HPDE6-E6E7 (cell line): ENCODE data around the gene STPG2.

ENCODE experiments used
- DNase-seq: peaks from one replicate; pipeline ENCODE4 v3.0.0; 2011; ENCODE audit warnings: missing footprints; ENCODE audit errors: extremely low spot score

Gene STPG2

DNA sequence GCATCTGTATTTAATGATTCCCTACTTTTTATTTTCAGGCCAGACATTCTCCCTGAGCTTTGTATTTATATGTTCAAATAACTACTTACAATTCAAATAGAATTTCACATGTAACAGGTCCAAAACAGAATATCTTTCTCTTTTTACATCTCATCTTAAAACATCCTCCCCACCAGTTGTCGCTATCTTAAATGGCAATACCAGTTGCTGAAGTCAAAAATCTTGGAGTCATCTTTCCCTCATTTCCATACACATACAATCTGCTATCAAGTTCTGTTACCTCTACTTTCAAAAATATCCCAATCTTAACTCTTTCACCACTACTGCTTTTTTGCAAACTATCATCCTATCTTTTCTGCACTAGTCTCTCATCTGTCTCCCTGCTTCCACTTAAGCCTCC is 330.5 kb downstream of the STPG2 start:
- DNase-seq, result no peak

DNA sequence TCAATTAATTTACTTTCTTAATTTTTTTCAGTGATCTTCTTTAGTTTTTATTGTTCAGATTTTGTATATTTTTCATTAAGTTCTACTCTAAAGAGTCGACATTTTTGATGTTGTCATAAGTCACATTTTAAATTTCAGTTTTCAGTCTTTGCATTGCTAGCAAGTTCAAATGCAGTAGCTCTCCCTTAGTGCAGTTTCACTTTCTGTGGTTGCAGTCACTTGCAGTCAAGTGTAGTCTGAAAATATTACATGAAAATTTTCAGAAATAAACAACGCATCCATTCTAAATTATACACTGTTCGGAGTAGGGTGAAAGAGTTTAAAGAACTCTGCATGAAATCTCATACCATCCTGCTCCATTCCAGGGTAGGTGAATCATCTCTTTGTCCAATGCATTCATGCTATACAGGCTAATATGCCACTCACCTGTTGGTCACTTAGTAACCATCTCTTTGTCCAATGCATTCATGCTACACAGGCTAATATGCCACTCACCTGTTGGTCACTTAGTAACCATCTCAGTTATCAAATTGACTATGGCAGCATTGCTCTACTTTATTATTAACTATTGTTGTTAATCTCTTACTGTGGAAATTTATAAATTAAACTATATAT is 356.9 kb downstream of the STPG2 start:
- DNase-seq, result peak; percentile 1

DNA sequence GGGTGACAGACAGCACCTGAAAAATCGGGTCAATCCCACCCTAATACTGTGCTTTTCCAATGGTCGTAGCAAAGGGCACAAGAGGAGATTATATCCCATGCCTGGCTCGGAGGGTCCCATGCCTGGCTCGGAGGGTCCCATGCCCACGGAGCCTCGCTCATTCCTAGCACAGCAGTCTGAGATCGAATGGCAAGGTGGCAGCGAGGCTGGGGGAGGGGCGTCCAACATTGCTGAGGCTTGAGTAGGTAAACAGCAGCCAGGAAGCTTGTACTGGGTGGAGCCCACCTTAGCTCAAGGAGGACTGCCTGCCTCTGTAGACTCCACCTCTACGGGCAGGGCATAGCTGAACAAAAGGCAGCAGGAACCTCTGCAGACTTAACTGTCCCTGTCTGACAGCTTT is 365.1 kb downstream of the STPG2 start:
- DNase-seq, result no peak

DNA sequence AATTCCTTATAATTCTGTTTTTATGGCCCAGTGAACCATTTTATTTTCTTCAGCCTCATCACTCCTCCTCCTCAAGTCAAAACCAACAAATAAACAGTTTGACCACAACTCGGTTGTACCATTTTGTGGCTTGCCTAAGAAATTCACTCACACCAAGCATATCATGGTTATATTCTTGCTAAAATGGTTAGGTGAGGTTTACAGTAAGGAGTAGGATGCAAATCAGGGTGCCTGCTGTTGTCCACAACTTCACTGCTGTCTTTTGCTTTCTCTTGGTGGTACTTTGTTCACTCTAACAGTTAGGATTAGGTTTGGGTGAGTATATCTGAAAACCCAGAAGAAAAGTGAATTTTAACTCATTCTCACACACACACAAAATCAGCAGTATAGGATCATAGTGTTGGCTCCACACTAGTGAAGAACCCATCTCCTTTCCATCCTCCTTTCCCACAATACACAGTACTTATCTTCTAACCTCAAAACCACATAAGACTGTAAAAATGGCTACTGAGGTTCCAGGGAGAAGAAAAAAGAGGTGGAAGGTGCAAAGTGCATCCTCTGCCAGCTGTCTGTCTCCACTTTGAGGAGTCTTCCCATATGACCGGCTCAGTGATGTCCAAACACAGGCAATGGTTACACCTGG is 368.8 kb downstream of the STPG2 start:
- DNase-seq, result no peak

DNA sequence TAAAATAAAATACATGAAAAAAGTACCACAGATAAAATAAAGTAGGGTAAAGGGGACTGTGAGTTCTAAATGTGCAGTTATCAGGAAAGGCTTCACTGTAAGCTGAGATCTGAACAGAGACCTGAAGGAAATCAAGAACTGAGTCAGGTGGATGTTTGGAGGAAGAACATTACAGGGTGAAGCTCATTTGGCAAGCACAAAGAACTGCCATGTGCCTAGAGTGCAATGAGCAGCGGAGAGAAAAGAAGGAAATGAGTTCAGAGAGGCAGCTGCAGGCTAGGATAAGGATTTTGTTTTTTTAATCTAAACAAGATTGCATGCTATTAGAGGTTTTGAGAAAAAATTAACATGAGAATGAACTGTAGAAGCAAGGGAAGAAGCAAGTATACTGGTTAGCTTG is 373.1 kb downstream of the STPG2 start:
- DNase-seq, result no peak

DNA sequence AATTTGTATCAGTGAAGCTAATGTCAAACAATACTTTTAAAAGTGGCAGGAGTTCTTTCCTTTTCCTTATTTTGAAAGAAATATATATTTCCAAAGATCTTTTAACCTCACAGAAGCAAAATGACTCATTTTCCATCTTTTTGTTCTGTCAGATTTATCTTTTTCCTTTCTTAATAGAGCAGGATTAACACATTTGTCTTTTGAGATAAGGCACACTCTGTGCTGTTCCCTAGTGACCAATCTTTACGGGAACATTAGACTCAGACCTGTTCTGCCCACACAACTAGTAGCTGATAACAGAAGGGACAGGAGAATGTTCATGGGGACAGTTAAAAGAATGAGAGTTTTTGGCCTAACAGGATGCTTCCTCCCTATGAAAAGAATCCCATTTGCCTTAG is 381.2 kb downstream of the STPG2 start:
- no peak for DNase-seq

DNA sequence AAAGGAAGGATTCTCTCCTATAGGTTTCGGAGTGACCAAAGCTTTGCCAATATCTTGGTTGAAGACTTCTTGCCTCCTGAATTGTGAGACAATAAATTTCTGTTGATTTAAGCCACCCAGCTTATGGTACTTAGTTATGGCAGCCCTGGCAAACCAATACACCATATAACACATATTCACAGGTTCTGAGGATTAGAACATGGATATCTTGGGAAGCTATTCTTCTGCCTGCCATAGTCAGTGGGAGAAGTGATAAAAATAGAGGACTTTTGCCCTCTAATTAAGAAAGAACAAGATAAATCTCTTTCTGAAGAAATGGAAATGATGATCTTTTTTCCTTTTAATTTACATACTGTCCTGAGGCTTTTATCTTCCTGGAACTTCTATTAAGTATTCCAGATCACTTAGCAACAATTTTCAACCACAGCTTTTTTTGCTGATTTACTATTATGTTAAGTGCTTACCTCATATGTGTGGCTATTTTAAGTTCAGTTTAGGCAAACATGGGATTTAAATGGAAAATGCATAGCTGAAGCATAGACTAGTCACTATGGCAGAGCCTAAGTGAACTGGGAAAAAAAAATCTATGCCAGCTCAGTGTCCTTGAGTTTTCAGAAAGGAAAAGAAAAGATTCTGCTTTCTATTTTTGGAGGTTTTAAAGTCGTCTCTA is 381.7 kb downstream of the STPG2 start:
- no peak for DNase-seq

DNA sequence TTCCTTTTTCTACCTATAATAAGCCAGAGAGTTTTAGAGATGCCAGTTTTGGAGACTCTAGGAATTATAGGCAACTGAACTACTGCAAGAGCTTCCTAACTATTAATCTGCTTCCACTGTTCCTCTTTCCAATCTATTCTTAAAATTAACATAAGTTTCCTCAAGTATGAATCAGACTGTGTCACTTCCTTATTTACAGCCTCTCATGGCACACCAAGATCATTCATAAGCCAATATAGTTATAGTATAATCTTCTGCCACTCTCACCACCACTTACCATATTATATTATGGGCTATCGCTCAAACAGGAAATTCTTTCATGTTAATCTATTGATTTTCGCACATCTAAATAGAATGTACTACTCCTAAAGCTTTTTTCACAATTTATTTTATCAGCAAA is 383.5 kb downstream of the STPG2 start:
- DNase-seq, result no peak

DNA sequence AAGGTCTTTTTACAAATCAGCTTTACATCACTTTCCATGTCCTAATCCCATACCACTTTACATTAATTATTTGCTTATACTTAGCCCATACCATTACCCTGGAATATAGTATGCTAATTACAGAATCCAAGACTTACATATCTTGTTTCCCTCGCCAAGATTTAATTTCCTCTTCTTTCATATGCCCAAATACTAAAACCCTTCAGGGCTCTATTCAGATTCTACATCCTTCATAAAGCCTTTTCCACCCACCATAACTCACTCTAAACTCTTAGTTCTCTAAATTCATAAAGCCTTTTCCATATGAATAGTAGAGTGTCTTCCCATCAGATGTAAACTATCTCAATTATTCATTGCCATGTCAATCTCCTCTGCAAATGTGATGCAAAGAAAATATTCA is 390.7 kb downstream of the STPG2 start:
- no peak for DNase-seq

DNA sequence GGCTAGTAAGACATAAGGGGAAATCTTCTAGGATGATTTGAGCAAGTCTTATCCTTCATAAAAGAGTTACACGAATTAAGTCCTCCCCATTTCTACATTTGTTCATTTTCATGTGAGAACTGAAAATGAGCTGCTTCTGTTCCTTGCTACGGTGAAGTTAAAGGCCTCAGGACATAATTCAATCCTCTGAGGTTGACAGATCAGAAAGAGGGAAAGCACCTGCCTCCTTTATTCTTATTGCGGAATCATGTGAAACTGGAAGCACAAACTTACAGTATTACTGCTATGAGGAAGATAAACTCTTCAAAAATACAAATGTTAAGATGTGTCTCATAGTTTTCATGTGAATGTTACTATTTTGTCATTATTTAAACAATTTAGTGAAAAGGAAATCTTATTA is 395.3 kb downstream of the STPG2 start:
- DNase-seq, result no peak

DNA sequence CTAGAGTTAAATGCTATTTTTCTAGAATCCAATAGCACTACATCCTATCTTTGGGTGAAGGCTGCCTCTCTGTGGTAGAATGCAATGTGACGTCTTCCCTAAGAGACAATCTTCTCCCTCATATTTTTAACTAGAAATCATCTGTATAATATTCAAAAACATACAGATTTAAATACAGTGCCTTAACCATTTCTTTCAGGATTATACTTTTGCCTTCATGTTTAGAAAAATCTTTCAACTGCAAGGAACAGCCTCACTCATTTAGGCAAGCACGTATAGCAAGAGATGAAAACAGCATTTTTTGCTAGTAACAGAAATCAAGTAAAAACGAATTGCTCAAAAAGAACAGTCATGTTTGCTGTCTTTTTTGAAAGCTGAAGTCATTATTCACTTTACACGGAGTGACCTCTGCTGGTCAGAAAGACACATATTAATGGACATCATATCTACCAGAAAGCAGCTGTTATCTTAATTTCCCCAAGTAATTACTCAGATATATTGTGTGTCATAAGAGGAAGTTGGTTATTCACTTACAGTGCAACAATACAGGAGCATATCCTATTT is 422.3 kb downstream of the STPG2 start:
- peak; percentile 40 for DNase-seq

DNA sequence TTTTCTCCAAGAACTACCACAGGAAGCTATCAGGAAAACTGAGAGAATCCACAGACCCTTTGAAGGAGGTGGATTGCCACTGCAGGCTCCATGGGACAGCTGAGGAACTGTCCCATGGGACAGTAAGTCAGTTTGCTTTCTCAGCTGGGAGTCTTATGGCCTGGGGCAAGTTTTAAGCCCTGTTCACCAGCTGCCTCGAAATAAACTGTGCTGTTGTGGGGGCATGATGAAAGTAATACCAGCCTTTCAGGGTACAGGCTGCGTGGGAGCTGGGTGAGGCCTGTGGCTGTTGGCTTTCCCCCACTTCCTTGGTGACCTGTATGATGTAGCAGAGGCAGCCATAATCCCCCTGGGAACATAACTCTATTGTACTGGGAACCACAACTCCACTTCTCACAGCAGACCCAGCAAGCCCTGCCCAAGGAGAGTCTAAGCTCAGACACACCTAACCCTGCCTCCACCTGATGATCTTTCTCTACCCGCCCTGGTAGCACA is 452.1 kb downstream of the STPG2 start:
- DNase-seq, result no peak

DNA sequence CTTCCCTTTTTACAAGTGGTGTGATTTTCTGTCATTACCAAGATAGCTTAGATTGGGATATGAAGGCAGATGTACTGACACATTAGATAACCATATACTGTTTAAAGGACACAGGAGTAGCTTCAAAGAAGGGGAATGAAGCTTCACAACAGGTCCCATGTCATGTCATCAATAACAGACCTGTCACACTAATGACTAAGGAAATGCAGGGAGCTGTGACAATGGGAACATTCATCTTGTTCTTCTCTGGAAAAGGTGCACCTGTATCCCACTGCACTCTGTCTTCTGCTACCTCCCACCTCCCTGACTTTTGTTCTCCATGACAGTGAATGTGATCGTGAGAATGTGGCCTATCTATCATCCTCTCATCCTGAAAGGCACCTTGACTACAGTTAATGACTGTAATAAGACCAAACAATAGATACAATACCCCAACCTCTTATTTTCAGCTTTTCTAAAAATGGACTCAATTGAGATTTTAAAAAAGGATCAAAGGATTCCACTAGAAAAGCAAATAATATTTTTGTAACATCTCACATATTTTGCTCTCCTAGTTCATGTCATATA is 472.5 kb downstream of the STPG2 start:
- DNase-seq, result no peak

DNA sequence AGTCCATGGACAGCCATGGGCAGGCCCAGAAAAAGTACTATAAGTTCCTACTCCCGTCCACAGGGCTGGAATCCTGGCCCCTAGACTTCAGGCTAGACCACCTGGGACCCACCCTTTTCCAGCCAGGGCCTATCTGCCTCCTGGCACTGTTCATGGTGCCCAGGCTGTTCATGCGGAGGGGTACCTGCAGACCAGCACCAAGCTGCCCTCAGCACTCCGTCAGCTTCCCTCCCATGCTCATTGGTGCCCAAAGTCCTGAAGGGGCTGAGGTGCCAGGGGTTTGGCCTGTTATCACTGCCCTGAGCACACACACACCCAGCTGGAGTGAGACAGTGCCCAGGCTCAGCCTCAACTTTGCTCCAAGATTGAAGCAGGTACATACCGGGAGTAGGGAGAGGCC is 477.7 kb downstream of the STPG2 start:
- DNase-seq, result no peak

DNA sequence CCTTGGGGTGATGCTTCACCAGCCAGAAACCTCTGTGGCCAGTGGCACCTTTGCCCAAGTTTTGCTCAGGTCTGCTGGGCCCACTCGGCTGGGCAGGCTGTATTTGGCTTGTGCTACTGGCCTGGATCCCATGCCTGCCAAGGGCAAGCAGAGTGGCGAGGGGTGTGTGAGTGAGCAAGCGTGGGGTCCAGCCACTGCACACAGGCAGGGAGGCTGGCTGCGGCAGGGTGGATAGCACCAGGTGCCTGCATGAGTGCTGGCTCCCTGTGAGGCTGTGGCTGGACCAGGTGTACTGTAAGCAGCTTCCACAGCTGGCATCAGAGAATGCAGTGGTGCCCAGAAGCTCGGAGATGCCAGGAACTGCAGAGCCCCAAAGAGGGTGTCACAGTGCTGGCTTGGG is 478.5 kb downstream of the STPG2 start:
- no peak for DNase-seq

DNA sequence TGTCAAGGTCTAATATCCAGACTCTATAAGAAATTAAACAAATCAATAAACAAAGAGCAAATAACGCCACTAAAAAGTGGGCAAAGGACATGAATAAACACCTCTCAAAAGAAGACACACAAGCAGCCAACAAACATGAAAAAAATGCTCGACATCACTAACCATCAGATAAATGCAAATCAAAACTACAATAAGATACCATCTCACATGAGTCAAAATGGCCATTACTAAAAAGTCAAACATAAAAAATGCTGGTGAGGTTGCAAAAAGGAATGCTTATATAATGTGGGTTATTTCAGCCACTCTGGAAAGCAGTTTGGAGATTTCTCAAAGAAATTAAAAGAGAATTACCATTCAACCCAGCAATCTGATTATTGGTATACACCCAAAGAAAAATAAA is 481.1 kb downstream of the STPG2 start:
- no peak for DNase-seq

DNA sequence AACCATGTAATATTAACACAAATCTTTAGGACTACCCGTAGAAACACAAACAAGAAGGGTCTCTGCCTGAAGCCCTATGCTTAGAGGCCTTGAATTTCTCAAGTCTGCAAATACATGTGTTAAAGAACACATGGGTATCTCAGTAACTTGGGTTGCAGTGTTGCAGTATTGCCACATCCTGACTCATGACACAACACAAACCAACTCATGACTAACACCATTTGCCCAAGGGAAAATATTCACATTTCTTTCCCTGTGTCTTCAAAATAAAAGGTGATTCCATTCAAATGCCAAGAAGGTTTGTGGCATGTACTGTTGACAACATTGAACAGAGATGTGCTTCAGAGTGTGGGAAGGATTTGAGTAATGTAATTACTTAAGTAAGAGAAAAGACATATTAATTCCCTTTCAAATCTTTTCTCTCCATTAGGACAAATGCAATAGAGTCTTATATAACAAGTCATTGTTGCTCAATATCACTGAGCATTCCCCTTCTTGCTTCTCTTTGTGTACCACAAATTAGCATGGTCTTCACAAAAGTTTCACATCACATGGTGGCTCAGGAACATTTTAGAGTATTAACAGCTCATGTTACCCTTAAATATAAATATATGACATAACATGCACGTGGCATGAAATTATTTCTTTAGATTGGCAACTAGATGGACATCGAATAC is 487.1 kb downstream of the STPG2 start:
- DNase-seq, result peak; percentile 63

DNA sequence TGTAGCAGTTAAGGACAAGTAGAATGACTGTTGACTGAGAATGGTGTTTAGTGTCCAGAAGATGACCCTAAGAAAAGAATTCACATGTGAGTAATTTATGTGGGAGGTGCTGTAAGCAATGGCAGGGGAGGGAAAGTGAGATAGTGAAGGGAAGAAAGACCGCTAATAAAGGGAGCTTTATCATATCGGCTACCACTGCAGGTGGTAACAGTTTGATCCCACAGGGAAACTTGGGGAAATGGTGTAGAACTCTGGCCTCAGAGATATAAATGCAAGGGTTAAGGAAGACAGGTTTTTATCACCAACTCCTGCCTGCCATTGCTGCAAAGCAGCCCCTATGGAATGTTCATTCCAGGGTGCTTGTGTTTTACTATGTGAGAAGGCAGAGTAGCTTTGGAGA is 489.6 kb downstream of the STPG2 start:
- no peak for DNase-seq

DNA sequence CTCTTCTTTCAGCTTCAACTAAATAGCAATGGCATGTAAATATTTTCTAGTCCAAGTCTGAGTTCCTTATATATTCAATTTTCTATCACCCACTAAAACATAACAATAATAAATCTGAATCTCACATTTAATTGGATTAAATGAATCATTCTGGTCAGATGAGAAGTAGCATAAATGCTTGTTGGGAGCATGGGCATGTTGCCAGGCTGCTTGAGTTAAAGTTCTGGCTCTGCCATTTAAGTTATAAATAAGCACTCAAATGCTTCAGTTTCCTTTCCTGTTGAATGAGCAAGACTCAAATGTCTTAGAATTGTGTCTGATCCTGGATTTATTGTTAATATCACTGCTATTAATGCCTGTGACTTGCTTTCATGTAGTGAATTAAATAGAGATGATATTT is 496.3 kb downstream of the STPG2 start:
- DNase-seq, result no peak

DNA sequence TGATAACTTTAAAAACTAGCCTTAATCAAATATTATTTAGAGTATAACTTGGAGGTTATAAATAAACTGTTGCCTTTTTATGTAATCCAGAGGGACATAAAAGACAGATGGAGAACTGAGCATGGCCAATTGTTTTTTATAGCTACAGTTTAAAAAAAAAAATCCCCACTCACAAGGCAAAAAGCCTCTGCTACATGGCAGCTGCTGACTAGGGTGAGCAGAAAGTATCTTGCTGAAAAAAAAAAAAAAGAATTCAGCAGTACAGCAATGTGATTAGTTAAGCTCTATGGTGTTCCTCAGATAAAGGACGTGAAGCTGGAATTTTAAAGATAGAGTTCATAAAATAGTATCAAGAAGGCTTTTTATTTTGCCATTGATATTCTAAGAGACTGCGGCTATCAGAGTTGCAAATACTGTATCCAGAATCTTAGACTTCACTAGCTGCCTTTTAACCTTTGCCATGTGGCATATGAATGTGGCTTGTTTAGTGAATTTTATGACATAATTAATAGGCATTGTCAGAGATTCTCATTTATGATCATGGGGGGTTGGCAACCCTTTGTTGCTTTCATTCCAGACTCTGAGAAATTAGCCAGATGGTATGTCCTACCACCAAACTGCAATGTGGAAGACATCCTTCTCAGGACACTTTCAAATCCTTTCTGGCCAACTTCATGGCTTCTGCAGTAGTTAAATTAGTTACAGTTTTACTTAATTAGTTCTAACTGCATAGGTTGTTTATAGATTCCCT is 498.0 kb downstream of the STPG2 start:
- no peak for DNase-seq

DNA sequence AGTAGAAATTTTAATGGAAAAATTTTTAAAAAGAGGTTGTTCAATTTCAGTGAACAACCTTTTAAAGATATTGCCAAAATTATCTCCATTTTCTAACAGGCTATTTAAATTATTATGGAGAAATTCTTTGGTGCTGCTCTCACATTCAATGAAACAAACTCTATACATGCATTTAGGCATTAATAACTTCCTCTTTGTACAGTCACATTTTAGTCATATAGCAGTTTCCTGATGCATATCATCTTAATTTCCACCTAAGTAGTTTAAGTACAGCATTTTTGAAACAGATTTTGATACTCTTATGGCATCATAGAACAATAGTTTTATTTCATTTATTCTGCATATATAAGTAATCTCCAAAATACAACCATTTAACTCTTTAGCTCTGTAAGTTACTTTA is 500.1 kb downstream of the STPG2 start:
- no peak for DNase-seq
